GM21529 (cell line): ENCODE results near the gene PLB1.

Source experiments
- ATAC-seq: cut with Tn5 transposase; IDR thresholded peaks from one replicate; pipeline ENCODE4 v1.9.1; 2021; ENCODE audit not compliant: unreplicated experiment

The PLB1 gene

DNA sequence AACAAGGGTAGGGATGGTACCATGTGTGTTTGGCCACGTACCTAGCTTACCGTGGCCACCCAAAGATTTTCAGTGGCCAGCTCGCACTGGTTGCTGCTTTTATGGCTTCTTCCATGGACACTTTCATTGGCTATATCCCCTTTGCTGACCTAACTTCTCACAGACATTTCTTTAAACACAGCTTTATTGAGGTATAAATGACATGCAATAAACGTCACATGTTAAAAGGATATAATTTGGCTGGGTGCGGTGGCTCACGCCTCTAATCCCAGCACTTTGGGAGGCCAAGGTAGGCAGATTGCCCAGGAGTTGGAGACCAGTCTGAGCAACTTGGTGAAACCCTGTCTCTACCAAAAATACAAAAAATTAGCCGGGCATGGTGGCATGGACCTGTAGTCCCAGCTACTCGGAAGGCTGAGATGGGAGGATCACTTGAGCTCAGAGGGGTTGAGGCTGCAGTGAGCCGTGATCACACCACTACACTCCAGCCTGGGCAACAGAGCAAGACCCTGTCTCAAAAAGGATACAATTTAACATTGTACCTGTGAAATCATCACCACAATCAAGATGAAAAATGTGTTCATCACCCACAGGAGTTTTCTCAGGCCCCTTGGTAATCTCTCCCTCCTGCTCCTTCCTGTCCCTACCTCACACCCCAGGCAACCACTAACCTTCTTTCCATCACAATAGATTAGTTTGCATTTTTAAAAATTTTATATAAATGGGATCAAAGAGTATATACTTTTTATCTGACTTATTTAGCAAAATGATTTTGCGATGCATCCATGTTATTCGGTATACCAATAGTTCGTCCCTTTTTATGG, 127.9 kb downstream of the PLB1 start:
- no peak for ATAC-seq

DNA sequence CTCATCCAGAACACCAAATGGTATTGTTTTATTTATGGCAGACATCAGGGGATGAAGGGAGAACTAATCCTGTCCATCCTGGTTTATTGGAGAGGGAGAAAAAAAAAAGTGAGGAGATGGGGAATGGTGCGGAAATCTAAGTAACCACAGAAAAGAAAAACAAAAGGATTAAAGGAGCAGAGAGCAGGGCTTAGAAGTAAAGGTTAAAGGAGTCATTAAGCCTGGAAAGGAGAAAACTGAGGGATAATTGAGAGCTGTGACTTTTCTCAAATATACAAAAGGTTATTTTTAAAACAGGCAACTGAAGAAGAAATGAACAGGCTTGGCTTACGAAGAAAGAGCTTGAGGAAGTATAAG, 128.6 kb downstream of the PLB1 start:
- ATAC-seq: no peak

DNA sequence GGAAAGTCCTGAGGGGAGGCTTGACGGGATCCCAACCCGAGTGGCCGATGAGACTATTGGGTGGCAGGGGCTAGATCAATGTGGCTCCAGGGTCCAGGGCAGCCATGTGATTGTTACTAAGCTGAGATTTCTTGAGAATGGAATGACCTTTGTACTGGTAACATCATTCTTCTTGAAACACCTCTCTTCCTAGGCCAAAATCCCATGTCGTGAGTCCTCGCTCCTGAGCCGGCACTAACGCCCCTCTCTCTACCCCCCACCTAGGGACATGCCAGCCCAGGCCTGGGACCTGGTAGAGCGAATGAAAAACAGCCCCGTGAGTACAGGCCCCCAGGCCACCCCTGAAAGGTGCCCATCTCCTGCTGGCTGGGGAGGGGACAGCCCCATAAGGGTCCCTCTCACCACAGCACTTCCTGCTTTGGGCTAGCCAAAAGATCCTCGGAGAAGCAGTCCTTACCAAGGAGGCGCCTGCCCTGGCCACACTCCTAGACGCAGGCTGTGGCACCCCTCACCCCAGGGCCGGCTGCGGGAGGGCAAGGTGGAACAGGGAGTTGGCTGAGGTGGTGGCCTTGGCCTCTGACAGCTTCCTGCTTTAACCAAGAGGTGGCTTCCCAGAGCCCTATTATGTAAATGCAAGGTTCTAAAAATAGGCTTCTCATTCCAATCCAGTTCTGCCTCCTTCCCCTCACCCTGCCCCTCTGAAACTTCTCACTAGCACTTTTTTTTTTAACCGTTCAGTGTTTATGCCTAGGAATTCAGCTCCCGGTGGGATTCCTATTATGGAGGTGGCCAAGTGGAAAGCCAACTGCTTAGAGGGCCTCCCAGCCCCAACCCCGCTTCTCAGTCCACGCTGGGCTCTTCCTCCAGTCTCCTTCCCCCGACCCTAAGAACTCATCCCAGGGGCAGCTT, 129.2 kb downstream of the PLB1 start:
- peak; percentile 82 for ATAC-seq

DNA sequence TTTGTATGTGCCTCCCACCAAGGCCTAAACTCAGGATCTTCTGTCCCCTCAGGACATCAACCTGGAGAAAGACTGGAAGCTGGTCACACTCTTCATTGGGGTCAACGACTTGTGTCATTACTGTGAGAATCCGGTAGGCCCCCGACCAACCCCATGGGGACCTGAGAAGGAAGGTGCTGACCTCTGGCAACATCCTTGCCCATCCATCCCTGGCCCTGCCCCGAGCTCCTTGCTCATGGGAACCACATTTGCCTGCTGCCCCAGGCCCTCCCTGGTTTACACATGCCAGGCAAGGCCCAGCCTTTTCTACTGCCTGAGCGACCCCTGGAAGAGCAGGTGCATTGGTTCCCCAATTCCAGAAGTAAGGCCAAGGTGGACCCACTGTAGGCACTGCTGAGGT, 130.5 kb downstream of the PLB1 start:
- no peak for ATAC-seq

DNA sequence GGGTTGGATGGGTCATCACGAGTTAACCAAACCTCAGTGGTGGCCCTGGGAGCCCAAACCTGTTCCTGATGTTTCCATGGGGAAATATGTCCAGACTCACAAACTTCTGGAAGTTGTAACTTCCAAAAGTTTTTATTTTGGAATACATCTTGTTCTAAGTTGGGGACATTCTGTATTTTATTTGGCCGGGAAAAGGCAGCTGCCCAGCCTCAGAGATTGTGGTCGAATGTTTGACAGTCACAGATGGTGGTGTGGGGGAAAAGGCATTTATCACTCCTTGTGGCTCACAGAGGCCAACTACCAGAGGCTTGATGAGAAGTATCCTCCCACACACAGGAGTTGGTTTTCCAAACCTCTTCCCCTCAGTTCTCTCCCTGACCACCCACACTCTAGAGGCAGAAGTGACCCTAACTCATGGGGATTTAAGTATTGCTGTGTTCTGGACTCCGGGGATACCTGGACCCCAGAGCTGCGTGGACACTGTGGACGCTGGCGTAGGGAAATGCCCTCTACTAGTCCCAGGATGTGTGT, 131.1 kb downstream of the PLB1 start:
- no peak for ATAC-seq

DNA sequence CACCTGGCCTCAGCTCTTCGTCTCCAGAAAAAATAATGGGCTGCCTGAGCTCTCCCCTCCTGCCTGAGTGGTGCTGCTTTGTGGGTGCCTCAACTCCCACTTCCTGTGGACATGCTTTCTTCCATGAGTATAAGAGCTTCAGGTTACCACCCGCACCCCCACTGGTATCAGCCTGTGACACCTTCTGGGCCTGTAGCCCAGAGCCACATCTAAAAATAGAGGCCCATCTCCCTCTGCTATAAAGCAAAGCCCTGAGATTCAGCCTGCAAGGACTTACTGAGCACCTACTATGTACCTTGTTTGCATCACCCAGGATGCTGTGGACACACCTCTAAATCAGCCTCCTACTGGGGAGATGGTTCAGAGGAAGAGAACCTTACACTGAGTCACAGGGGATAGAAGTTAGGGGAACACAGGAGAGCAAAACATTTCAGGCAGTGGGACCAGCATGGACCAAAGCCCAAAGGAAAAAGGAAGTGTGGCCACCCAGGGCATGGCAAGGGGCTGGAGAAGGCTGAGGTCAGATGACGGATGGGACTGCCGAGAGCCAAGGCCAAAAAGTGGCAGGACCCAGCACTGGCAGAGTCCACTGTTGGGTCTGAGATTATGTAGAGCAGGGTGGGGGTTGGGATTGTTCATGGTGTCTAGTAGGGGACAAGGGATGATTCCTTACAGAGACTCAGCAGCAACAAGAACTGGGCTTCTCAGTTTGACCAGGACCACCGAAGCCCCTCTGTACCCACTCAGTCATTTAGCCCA, 132.0 kb downstream of the PLB1 start:
- ATAC-seq: no peak

DNA sequence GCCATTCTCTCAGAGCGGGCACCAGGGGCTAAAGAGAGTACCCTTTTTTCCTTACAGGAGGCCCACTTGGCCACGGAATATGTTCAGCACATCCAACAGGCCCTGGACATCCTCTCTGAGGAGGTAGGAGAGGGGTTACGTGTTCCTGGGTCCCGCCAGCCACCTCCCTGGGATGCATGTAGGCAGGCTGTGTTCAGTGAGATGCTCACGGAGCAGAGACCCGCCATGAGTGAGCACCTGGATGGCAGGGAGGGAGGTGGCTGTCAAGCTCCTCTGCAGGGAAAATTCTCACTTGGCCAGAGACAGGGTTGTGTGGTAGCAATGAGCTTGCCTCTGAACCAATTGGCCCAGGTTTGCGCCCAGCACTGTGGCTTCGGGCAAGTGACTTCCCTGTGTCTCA, 132.6 kb downstream of the PLB1 start:
- ATAC-seq: no peak

DNA sequence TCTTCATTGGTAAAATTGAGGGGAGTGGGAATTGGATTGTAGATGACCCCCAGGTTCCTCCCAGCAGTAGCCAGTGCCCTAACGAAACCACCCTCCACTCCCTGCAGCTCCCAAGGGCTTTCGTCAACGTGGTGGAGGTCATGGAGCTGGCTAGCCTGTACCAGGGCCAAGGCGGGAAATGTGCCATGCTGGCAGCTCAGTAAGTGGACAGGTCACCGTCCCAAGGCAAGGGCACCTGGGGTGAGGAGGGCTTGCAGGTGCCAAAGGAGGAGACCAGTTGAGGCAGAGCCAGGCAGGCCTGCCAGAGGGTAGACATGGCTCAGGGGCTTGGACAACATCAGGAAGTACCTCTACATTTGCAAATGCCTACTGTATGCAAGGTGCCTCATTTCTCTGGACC, 133.1 kb downstream of the PLB1 start:
- no peak for ATAC-seq

DNA sequence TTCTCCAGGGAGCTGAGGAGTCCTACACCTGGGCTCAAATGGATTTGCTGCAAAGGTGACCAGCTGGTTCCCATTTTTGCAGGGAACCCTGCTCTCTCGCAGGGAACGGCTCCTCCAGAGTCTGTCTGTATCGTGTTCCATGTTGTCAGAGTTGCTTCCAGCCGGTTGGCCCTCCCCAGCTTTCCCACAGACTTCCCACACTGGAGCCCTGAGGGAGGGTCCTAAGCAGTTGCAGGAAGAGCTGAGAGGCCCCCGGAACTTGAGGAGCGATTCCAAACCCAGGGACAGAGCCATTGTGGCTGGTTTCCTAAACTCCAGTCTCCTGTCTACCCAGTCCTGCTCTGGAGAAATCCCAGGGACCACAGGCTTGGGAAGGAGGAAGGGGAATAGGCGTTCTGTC, 134.1 kb downstream of the PLB1 start:
- no peak for ATAC-seq

DNA sequence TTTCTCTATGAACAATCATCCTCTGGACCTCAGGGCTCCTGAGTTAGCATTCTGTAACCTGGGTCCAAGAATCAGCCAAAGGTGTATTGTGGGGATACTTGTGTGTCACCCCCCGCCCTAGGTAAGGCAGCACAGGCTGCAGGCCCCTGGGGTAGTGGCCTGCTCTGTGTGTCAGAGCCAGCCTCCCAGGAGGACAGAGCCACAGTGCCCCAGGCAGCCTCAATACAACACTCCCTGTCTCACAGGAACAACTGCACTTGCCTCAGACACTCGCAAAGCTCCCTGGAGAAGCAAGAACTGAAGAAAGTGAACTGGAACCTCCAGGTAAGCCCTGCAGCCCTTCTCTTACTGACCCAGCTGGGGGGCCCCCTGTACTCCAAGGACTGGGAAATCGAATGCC, 134.5 kb downstream of the PLB1 start:
- no peak for ATAC-seq

DNA sequence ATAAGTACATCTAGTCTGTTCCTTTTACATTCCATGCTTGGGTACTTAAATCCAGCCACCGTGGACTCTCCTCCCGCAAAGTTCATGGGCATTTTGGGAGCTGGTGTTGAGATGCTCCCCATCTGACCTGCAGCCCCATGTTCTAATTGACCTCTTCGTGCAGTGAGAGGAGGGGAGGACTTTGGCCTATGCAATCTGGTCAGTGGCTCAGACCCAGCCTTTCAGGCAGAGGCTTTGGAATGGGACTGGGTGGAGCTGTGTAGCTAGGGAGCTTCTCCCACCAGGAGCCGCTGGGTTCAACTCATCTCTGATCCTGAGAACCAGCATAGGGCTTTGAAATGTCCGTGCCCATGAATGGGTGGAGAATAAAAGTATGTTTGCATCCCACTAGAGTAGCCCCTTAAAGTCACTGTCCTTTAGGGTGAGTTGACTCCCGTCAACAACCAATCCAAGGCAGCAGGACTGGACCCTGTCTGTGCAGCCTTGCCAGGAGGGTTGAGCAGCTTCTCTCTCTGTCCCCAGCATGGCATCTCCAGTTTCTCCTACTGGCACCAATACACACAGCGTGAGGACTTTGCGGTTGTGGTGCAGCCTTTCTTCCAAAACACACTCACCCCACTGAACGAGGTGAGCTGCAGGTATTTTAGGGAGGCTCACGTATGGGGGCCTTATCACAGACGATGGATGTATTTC, 135.8 kb downstream of the PLB1 start:
- ATAC-seq: no peak

DNA sequence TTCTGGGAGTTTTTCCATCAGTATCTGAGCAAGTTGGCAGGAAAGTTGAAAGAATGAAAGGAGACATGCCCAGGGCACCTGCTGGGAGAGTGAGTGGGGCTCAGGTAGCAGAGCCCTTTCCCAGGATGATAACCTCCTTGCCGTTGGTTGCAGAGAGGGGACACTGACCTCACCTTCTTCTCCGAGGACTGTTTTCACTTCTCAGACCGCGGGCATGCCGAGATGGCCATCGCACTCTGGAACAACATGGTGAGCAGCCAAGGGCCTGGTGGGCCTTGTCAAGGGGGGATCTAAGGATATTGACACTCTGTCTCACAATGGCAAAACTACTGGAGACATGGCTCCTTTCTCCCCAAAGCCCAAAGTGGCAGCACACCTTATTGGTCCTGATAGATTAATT, 136.9 kb downstream of the PLB1 start:
- no peak for ATAC-seq

DNA sequence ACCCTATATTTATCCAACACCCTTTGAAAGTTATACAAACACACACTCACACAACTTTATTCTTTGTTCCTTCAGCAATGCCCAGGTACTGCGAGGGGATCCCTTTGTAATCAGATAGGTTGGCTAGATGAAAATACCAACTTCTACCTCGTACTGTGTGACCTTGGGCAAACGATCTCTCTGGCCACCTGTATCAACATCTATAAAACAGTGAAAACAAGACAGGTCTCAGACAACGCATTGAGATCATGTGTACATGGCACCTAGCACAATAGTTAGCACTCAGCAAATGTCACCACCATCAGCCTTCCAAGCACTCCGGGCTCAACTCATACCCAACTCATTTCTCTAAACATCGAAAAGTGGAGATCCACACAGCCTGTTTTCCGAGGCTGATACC, 137.3 kb downstream of the PLB1 start:
- ATAC-seq: no peak

DNA sequence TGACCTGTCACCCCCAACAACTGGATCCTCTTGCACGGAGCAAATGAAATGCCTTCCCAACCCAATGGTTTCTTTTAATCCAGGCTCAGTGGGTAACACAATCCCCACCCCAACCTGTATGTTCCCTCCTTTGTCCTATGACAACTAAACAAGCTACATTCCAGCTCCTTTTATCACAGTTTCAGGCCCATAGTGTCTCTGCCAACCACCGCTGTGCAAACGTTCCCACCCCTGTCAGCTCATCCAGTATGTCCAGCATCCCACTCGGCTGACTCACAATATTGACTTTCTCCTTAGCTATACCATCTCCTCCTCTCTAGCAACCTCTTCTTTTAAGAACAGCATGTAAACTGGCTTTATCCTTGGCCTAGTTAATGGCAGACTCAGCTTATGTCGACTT, 137.9 kb downstream of the PLB1 start:
- ATAC-seq: no peak

DNA sequence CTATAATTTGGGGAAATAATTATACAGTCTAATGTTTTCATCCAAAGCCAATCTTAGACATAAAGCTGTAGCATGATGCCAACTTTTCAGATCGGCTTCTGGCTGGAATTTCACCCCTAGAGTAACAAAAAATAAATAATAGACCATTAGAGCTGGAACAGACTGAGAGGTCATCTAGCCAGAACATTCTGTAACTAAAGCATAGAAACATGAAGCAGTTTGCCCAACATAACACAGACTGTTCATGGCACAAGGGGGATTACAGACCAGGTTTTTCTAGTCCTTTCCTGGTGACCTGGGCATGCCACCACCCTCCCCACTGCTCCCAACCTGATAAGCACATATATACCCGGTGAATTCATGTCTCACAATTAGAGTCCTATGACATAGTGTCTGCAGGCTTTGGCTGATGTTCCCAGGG, 139.3 kb downstream of the PLB1 start:
- no peak for ATAC-seq

DNA sequence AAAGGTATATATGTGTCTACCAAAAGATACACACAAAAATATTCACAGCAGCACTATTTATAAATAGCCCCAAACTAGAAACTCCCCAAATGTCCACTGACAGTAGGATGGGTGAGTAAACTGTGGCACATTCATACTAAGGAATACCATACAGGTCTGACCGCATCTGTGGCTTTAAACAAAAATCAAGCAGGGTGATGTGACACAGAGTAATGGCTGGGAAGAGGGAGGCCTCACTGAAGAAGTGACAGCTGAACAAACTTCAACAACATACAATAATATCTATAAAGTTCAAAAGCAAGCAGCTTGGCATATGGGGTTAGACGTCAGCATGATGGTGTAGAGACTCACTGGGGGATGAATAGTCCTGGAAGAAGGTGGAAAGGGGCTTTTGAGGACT, 140.6 kb downstream of the PLB1 start:
- no peak for ATAC-seq

DNA sequence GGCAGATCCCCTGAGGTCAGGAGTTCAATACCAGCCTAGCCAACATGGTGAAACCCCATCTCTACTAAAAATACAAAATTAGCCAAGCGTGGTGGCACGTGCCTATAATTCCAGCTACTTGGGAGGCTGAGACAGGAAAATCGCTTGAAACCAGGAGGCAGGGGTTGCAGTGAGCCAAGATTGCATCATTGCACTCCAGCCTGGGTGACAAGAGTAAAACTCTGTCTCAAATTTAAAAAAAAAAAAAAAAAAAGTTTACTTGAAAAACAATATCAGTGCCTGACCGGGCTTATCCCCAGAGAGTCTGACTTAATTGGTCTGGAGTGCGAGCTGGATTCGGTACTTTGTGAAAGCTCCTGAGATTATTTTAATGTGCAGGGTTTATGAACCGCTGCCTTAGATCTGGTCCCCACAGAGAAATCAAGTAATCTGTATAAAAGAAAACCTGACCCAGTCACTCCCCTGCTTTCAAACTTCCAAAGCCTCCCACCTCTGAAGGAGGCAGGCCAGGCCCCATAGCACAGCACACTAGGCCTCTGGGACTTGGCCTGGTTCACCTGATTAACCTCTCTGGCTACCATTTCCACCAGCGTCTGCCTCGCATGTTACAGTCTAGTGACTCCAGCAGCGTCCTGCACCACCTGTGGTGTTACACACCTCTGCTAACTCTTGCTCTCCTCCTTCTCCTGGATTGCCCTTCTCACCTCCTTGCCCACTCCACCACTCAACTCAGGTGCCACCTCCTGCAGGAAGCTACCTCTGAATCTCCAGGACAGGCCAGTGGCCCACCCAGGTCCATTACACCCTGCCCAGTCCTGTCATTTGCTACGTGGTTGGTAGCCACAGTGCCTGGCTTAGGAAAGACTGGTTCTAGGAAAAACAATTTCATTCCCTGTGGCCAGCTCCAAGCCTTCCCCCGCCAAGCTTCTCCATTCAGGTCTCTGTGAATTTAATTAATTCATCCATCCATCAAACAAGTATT, 141.5 kb downstream of the PLB1 start:
- no peak for ATAC-seq

DNA sequence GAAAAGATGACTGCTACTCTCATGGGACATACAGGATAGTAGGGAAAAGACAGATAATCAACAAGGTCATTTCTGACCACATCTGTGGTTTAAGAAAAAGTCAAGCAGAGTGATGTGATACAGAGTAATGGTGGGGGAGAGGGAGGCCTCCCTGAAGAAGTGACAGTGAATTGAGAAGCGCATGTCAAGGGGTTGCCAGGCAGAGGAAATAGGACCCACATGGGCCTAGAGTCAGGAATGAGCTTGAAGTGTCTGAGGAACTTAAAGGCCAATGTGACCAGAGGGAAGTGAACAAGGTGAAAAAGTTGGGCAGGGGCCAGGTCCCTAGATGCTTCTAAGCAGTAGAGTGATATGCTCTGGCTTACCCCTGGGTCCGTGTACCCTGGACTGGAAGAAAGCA, 142.2 kb downstream of the PLB1 start:
- ATAC-seq: no peak

DNA sequence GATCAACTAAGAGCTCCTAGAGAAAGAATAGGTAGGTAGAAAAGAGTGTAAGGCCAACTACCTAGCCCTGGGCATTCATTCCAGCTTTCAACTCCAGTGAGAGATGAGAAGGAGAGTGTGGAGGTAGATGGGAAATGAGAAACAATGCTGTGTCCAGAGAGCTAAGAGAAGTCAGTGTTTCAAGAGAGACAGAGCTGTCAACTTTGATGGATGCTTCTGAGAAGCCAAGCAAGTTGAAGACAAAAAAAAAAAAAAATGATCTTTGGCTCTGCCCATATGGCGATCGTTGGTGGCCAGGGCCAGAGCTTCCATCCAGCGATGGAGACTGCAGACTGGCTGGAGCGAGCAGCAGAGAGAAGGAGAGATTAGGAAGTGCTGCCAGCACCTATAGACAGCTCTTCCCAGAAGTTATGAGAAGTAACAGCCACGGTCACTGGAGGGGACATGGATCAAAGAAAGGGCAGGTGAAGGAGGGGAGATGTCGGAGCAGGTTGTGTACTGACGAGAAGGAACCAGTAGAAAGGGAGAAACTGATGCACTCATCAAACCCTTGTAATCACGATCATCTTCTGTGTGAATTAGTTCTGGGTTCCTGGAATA, 143.3 kb downstream of the PLB1 start:
- no peak for ATAC-seq
